SK-N-SH treated with all-trans-retinoic acid at 6 μM for 48 hours (cell line): Measurements from ENCODE around the gene CGN.

Experiments used
- ARNTL ChIP-seq: fragments of 450-650 bp; formaldehyde crosslinking; IDR thresholded peaks from 2 replicates; pipeline ENCODE4 v1.5.0; 2020; ENCODE audit warnings: low read depth, mild to moderate bottlenecking, moderate library complexity, borderline replicate concordance
- GLIS3 ChIP-seq: fragments of 250-450 bp; sonication (Bioruptor Pico); IDR thresholded peaks from 2 replicates; pipeline ENCODE4 v1.5.0; 2020; ENCODE audit warnings: mild to moderate bottlenecking, moderate library complexity
- OSR1 ChIP-seq: fragments of 250-450 bp; sonication (Bioruptor Pico); IDR thresholded peaks from 2 replicates; pipeline ENCODE4 v1.8.0; 2022; ENCODE audit warnings: moderate library complexity, mild to moderate bottlenecking, inconsistent platforms
- TCF4 ChIP-seq: fragments of 250-450 bp; sonication (Bioruptor Pico); IDR thresholded peaks from 2 replicates; pipeline ENCODE4 v1.8.0; 2021; ENCODE audit warnings: mild to moderate bottlenecking, moderate library complexity, borderline replicate concordance
- ZFP3 ChIP-seq: fragments of 250-450 bp; sonication (Bioruptor Pico); IDR thresholded peaks from 2 replicates; pipeline ENCODE4 v1.5.0; 2020; ENCODE audit warnings: mild to moderate bottlenecking, moderate library complexity
- ZNF565 ChIP-seq: fragments of 450-650 bp; formaldehyde crosslinking; conservative IDR thresholded peaks from 2 replicates; pipeline ENCODE4 v1.5.0; 2020; ENCODE audit warnings: low read depth, mild to moderate bottlenecking, moderate library complexity
- ZNF8 ChIP-seq: fragments of 450-650 bp; formaldehyde crosslinking; IDR thresholded peaks from 2 replicates; pipeline ENCODE4 v1.5.0; 2020; ENCODE audit warnings: mild to moderate bottlenecking, moderate library complexity
- TF ChIP-seq, protein P1 (sequence below): fragments of 250-450 bp; sonication (Bioruptor Pico); IDR thresholded peaks from 2 replicates; pipeline ENCODE4 v1.5.1; 2020; ENCODE audit warnings: low read depth, mild to moderate bottlenecking, moderate library complexity
- TF ChIP-seq, protein P2 (sequence below): fragments of 250-450 bp; sonication (Bioruptor Pico); IDR thresholded peaks from 2 replicates; pipeline ENCODE4 v1.5.0; 2020; ENCODE audit warnings: mild to moderate bottlenecking, moderate library complexity
- TF ChIP-seq, protein P3 (sequence below): fragments of 250-450 bp; sonication (Bioruptor Pico); IDR thresholded peaks from 2 replicates; pipeline ENCODE4 v1.8.0; 2021; ENCODE audit warnings: low read depth, mild to moderate bottlenecking, moderate library complexity, borderline replicate concordance

DNA sequence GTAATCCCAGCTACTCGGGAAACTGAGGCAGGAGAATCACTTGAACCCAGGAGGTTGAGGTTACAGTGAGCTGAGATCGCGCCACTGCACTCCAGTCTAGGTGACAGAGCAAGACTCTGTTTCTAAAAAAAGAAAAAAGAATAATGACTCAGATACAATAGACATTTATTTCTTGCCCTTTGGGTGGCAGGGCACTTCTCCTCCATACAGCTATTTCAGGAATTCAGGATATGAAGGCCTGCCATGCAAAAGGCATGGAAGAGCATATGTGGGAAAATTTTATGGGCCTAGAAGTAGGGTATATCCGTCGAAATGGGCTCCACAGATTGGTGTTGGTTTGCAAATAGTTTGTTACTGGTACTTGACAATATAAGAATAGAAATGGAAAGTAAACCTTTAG is 31.7 kb upstream of the CGN start:
- TF ChIP-seq ZNF8 (CRISPR knock-in tag) (no peak), TCF4 (no peak), ZNF565 (no peak), ZFP3 (CRISPR knock-in tag) (no peak), OSR1 (no peak), ARNTL (CRISPR knock-in tag) (no peak), GLIS3 (CRISPR knock-in tag) (no peak)
- TF ChIP-seq, protein P1, sequence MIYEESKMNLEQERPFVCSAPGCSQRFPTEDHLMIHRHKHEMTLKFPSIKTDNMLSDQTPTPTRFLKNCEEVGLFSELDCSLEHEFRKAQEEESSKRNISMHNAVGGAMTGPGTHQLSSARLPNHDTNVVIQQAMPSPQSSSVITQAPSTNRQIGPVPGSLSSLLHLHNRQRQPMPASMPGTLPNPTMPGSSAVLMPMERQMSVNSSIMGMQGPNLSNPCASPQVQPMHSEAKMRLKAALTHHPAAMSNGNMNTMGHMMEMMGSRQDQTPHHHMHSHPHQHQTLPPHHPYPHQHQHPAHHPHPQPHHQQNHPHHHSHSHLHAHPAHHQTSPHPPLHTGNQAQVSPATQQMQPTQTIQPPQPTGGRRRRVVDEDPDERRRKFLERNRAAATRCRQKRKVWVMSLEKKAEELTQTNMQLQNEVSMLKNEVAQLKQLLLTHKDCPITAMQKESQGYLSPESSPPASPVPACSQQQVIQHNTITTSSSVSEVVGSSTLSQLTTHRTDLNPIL (CRISPR knock-in tag) = no peak
- TF ChIP-seq, protein P2, sequence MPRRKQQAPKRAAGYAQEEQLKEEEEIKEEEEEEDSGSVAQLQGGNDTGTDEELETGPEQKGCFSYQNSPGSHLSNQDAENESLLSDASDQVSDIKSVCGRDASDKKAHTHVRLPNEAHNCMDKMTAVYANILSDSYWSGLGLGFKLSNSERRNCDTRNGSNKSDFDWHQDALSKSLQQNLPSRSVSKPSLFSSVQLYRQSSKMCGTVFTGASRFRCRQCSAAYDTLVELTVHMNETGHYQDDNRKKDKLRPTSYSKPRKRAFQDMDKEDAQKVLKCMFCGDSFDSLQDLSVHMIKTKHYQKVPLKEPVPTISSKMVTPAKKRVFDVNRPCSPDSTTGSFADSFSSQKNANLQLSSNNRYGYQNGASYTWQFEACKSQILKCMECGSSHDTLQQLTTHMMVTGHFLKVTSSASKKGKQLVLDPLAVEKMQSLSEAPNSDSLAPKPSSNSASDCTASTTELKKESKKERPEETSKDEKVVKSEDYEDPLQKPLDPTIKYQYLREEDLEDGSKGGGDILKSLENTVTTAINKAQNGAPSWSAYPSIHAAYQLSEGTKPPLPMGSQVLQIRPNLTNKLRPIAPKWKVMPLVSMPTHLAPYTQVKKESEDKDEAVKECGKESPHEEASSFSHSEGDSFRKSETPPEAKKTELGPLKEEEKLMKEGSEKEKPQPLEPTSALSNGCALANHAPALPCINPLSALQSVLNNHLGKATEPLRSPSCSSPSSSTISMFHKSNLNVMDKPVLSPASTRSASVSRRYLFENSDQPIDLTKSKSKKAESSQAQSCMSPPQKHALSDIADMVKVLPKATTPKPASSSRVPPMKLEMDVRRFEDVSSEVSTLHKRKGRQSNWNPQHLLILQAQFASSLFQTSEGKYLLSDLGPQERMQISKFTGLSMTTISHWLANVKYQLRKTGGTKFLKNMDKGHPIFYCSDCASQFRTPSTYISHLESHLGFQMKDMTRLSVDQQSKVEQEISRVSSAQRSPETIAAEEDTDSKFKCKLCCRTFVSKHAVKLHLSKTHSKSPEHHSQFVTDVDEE = no peak
- TF ChIP-seq, protein P3, sequence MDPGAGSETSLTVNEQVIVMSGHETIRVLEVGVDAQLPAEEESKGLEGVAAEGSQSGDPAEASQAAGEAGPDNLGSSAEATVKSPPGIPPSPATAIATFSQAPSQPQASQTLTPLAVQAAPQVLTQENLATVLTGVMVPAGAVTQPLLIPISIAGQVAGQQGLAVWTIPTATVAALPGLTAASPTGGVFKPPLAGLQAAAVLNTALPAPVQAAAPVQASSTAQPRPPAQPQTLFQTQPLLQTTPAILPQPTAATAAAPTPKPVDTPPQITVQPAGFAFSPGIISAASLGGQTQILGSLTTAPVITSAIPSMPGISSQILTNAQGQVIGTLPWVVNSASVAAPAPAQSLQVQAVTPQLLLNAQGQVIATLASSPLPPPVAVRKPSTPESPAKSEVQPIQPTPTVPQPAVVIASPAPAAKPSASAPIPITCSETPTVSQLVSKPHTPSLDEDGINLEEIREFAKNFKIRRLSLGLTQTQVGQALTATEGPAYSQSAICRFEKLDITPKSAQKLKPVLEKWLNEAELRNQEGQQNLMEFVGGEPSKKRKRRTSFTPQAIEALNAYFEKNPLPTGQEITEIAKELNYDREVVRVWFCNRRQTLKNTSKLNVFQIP (CRISPR knock-in tag) = no peak
